Endothelial cell of umbilical vein (primary cell): Measurements from ENCODE around the gene SMARCA1. TPM values are rescaled to one million over a fixed set of nuclear protein-coding genes. Genes with fewer than 3 reads are reported as not detected.

Experiments used
- BruUV-seq: library from RNA; stranded (reverse); fragments of 400-500 nt; replicated peaks from 2 replicates; lab custom pipeline; 2021; lab: Mats Ljungman, UMichigan
- CTCF ChIA-PET: fragments of 300-600, 350-600 bp; sonication (Branson Sonifier 250); formaldehyde crosslinking; loops from one replicate; lab custom pipeline; 2021; ENCODE audit warnings: antibody characterized with exemption, inconsistent platforms; lab: Charles Lee
- POLR2A ChIA-PET: fragments of 300-600, 350-600 bp; sonication (Branson Sonifier 250); formaldehyde crosslinking; loops from one replicate; lab custom pipeline; 2021; ENCODE audit warnings: antibody characterized with exemption, inconsistent platforms; lab: Charles Lee
- DNase-seq: peaks from one replicate; pipeline ENCODE4 v3.0.0-alpha.2; 2011; ENCODE audit warnings: low read depth, low spot score
- FAIRE-seq: peaks from 2 replicates; lab custom pipeline; 2011; peaks lifted over from hg19 to GRCh38; lab: Jason Lieb, UNC
- H2AFZ ChIP-seq: 2 replicates; pipeline ENCODE4 v1.6.0; 2012; ENCODE audit warnings: low read depth, low read length, control low read depth, inconsistent platforms
- H3K27ac ChIP-seq: 2 replicates; pipeline ENCODE4 v1.5.1; 2011; ENCODE audit warnings: low read depth, mild to moderate bottlenecking, control low read depth, low read length, moderate library complexity; ENCODE audit not compliant: insufficient read depth
- H3K27me3 ChIP-seq, 2 experiments: 2 replicates each; pipeline versions ENCODE4 v1.6.0 to v1.6.1; 2011; ENCODE audit warnings: low read length in 2 of 2, mixed read lengths in 1 of 2; ENCODE audit not compliant: control insufficient read depth in 2 of 2, insufficient read depth in 2 of 2
- H3K36me3 ChIP-seq, 2 experiments: 2 replicates in 1 of 2; 3 replicates in 1 of 2; pipeline ENCODE4 v1.5.1; 2011; ENCODE audit warnings: low read length in 2 of 2, mild to moderate bottlenecking in 1 of 2, moderate library complexity in 1 of 2; ENCODE audit not compliant: control insufficient read depth in 2 of 2, insufficient read depth in 2 of 2; ENCODE audit errors: extremely low read depth in 1 of 2
- H3K4me1 ChIP-seq: 3 replicates; pipeline ENCODE4 v1.5.1; 2011; ENCODE audit warnings: mild to moderate bottlenecking, low read length; ENCODE audit not compliant: control insufficient read depth, insufficient read depth; ENCODE audit errors: extremely low read depth
- H3K4me2 ChIP-seq: 2 replicates; pipeline ENCODE4 v1.6.1; 2011; ENCODE audit warnings: low read length, control low read depth, mixed read lengths; ENCODE audit not compliant: insufficient read depth
- H3K4me3 ChIP-seq, 3 experiments: fragments of 200-600 bp in 1 of 3; sonication (generic), shearing (Covaris generic) in 1 of 3; replicated peaks in 1 of 3; 2 replicates each; pipeline ENCODE4 v1.5.1; 2011 to 2016; ENCODE audit warnings: control low read depth in 3 of 3, low read length in 3 of 3, mild to moderate bottlenecking in 2 of 3, inconsistent platforms in 1 of 3, low read depth in 1 of 3, moderate library complexity in 1 of 3; ENCODE audit not compliant: insufficient read depth in 1 of 3
- H3K79me2 ChIP-seq: 2 replicates; pipeline ENCODE4 v1.6.0; 2012; ENCODE audit warnings: low read length, inconsistent platforms; ENCODE audit not compliant: control insufficient read depth, insufficient read depth
- H3K9ac ChIP-seq: replicated peaks from 2 replicates; pipeline ENCODE3; 2011; ENCODE audit warnings: low read length, control low read depth; ENCODE audit not compliant: insufficient read depth; ENCODE audit errors: extremely low read depth
- H3K9me1 ChIP-seq: replicated peaks from 3 replicates; pipeline ENCODE4 v1.6.0; 2011; ENCODE audit warnings: mild to moderate bottlenecking, low read length; ENCODE audit not compliant: control insufficient read depth, insufficient read depth; ENCODE audit errors: extremely low read depth
- H3K9me3 ChIP-seq: replicated peaks from 2 replicates; pipeline ENCODE4 v1.5.1; 2012; ENCODE audit warnings: low read length, inconsistent platforms; ENCODE audit not compliant: control insufficient read depth, insufficient read depth
- H4K20me1 ChIP-seq: replicated peaks from 2 replicates; pipeline ENCODE3; 2011; ENCODE audit warnings: mild to moderate bottlenecking, low read length; ENCODE audit not compliant: control insufficient read depth, insufficient read depth; ENCODE audit errors: extremely low read depth
- CTCF ChIP-seq, 2 donors: IDR thresholded peaks; 1 replicate in 1 of 2; 2 replicates in 1 of 2; pipeline ENCODE4 v1.5.1; 2011; ENCODE audit warnings: low read length in 2 of 2, mild to moderate bottlenecking in 2 of 2, moderate library complexity in 2 of 2, control low read depth in 1 of 2, inconsistent platforms in 1 of 2, low read depth in 1 of 2; ENCODE audit not compliant: insufficient read depth in 1 of 2; ENCODE audit errors: extremely low read depth in 1 of 2
- EZH2 ChIP-seq: IDR thresholded peaks from 2 replicates; pipeline ENCODE4 v1.6.1; 2012; ENCODE audit warnings: borderline replicate concordance, low read depth, mild to moderate bottlenecking, moderate library complexity, low read length, inconsistent platforms; ENCODE audit not compliant: severe bottlenecking
- FOS ChIP-seq: IDR thresholded peaks from 2 replicates; pipeline ENCODE4 v1.6.1; 2011; ENCODE audit warnings: mild to moderate bottlenecking, low read length, moderate library complexity, borderline replicate concordance; ENCODE audit not compliant: insufficient read depth
- GATA2 ChIP-seq: IDR thresholded peaks from 2 replicates; pipeline ENCODE4 v1.7.0; 2011; ENCODE audit warnings: low read depth, mild to moderate bottlenecking, moderate library complexity, mixed read lengths, low read length; ENCODE audit not compliant: insufficient read length, insufficient read depth
- JUN ChIP-seq: IDR thresholded peaks from 2 replicates; pipeline ENCODE4 v1.6.1; 2011; ENCODE audit warnings: borderline replicate concordance, low read depth; ENCODE audit not compliant: insufficient read length, insufficient read depth
- MAX ChIP-seq: IDR thresholded peaks from 2 replicates; pipeline ENCODE4 v1.6.1; 2011; ENCODE audit not compliant: insufficient read depth, insufficient read length
- MYC ChIP-seq: IDR thresholded peaks from one replicate; pipeline ENCODE4 v1.6.1; 2011; ENCODE audit warnings: mild to moderate bottlenecking, low read depth, low read length
- POLR2A ChIP-seq: IDR thresholded peaks from 2 replicates; pipeline ENCODE4 v1.6.1; 2012; ENCODE audit warnings: low read depth, mild to moderate bottlenecking, control low read depth, low read length
- POLR2AphosphoS5 ChIP-seq: IDR thresholded peaks from 2 replicates; pipeline ENCODE4 v1.6.1; 2012; ENCODE audit warnings: low read depth, mild to moderate bottlenecking, control low read depth, low read length, moderate library complexity; ENCODE audit not compliant: insufficient read depth
- dilution Hi-C: fragments of 300-500 bp; cut with MboI; formaldehyde crosslinking; loops from one replicate; pipeline ENCODE4 v1.15.0; 2019; ENCODE audit warnings: low sequenced_read_pairs; ENCODE audit not compliant: extremely low pct_ligation_motif_present
- intact Hi-C: fragments of 100-400 bp; cut with micrococcal nuclease; formaldehyde crosslinking; loops from one replicate; pipeline ENCODE4 v1.10.0; 2022
- polyA plus RNA-seq, 4 experiments: library from polyadenylated mRNA; depleted of rRNA in 3 of 4; stranded (reverse) in 3 of 4; unstranded in 1 of 4; fragments of >200 nt; gene quantifications; 2 replicates each; pipeline versions ENCODE4 v1.2.1 to v1.2.3, GENCODE V29; 2011 to 2012; ENCODE audit warnings: missing spikeins in 1 of 4
- total RNA-seq: library from RNA; stranded (reverse); gene quantifications from 2 replicates; pipeline ENCODE4 v1.2.3, GENCODE V29; 2021

The SMARCA1 gene
- total and polyA plus RNA-seq, 2 donors (not counting 3 experiments of a cell fraction or from before 2014, with no cell fraction given), result 8.3 to 29.7 TPM

GRCh38 chrX:129572422-129572821 is 49.1 kb upstream of the SMARCA1 start:
- intact Hi-C loops, result no loop called here
- no peak overlapping the region for H3K4me2 ChIP-seq
- no peak overlapping the region for H3K4me3 ChIP-seq
- H2AFZ ChIP-seq, result no peak overlapping the region
- peaks cover 0 to 4% of the 10 kb centered on the region in 2 experiments for H3K36me3 ChIP-seq
- H3K9ac ChIP-seq, result no peak overlapping the region
- ChIA-PET CTCF (no interaction called here), POLR2A (no interaction called here)
- no peak for DNase-seq
- TF ChIP-seq CTCF (IDR thresholded peaks at IDR 0.05; ENCODE audit: extremely low read depth in 1 of 2, insufficient read depth in 1 of 2, low read depth in 1 of 2, low read length in 2 of 2) (no peak), FOS (no peak), POLR2A (no peak), MAX (no peak), JUN (no peak), GATA2 (no peak), POLR2AphosphoS5 (no peak), EZH2 (no peak), MYC (no peak)
- dilution Hi-C loops, result no loop called here
- H3K4me1 ChIP-seq, result no peaks in the 10 kb centered on the region
- FAIRE-seq, result no peak
- no peaks in the 10 kb centered on the region for H3K9me3 ChIP-seq
- no TSS peak for BruUV-seq
- no peak overlapping the region for H3K27ac ChIP-seq
- H4K20me1 ChIP-seq, result no peaks in the 10 kb centered on the region
- no peaks in the 10 kb centered on the region for H3K79me2 ChIP-seq
- H3K9me1 ChIP-seq, result no peaks in the 10 kb centered on the region
- no peaks in the 10 kb centered on the region for H3K27me3 ChIP-seq
